B cell (primary cell): ENCODE data around the gene ZNF385A. TPM values are rescaled to one million over a fixed set of nuclear protein-coding genes. Genes with fewer than 3 reads are reported as not detected.

ENCODE experiments used
- ATAC-seq: fragments of 200-7000 bp; cut with Tn5 transposase; one replicate; pipeline ENCODE4 v1.10.0; 2021; ENCODE audit warnings: low read depth, mild to moderate bottlenecking, moderate number of reproducible peaks, moderate library complexity
- CTCF ChIA-PET: fragments of 350-600 bp; sonication (Branson Sonifier 250); formaldehyde crosslinking; loops from one replicate; lab custom pipeline; 2021; ENCODE audit warnings: antibody characterized with exemption, inconsistent platforms; lab: Charles Lee
- POLR2A ChIA-PET: fragments of 350-600 bp; sonication (Branson Sonifier 250); formaldehyde crosslinking; loops from one replicate; lab custom pipeline; 2021; ENCODE audit warnings: antibody characterized with exemption; lab: Charles Lee
- DNase-seq: peaks from one replicate; pipeline ENCODE4 v3.0.0; 2013
- H2AFZ ChIP-seq: 2 replicates; pipeline ENCODE4 v1.6.1; 2012; ENCODE audit warnings: mild to moderate bottlenecking, low read depth, low read length; ENCODE audit not compliant: insufficient read depth, poor library complexity, severe bottlenecking
- H3K27ac ChIP-seq, 2 donors: 1 replicate in 1 of 2; 2 replicates in 1 of 2; pipeline ENCODE4 v1.5.1; 2012 to 2013; ENCODE audit warnings: low read length in 2 of 2, mild to moderate bottlenecking in 2 of 2, moderate library complexity in 1 of 2
- H3K27me3 ChIP-seq, 4 experiments: fragments of 200-600 bp in 1 of 4; sonication (generic) in 1 of 4; replicated peaks in 1 of 4; 1 replicate in 2 of 4; 2 replicates in 2 of 4; pipeline versions ENCODE4 v1.6.1 to v1.7.0; 2013 to 2016; ENCODE audit warnings: low read length in 3 of 4, mild to moderate bottlenecking in 2 of 4, mixed read lengths in 1 of 4, moderate library complexity in 1 of 4; ENCODE audit not compliant: insufficient read depth in 4 of 4, control insufficient read depth in 3 of 4; ENCODE audit errors: control extremely low read depth in 1 of 4
- H3K36me3 ChIP-seq, 2 experiments: replicated peaks in 1 of 2; 1 replicate in 1 of 2; 2 replicates in 1 of 2; pipeline versions ENCODE4 v1.6.1 to v1.7.1; 2013; ENCODE audit warnings: low read length in 1 of 2; ENCODE audit not compliant: insufficient read depth in 2 of 2, control insufficient read depth in 1 of 2; ENCODE audit errors: control extremely low read depth in 1 of 2, extremely low read depth in 1 of 2
- H3K4me1 ChIP-seq, 2 donors: fragments of 200-600 bp in 1 of 2; sonication (generic) in 1 of 2; 1 replicate in 1 of 2; 2 replicates in 1 of 2; pipeline versions ENCODE4 v1.5.1 to v1.6.1; 2013 to 2017; ENCODE audit warnings: low read length in 2 of 2; ENCODE audit not compliant: control insufficient read depth in 2 of 2, insufficient read depth in 2 of 2
- H3K4me2 ChIP-seq: replicated peaks from 2 replicates; pipeline ENCODE3; 2012; ENCODE audit warnings: mild to moderate bottlenecking, low read depth, low read length; ENCODE audit not compliant: poor library complexity, severe bottlenecking
- H3K4me3 ChIP-seq, 5 experiments: fragments of 200-600 bp in 1 of 5; sonication (generic) in 1 of 5; 1 replicate in 3 of 5; 2 replicates in 2 of 5; pipeline versions ENCODE4 v1.5.1 to v1.7.0; 2011 to 2016; ENCODE audit warnings: low read length in 4 of 5, mild to moderate bottlenecking in 4 of 5, low read depth in 2 of 5, control low read depth in 1 of 5, moderate library complexity in 1 of 5; ENCODE audit not compliant: insufficient read depth in 1 of 5; ENCODE audit errors: control extremely low read depth in 1 of 5, extremely low read depth in 1 of 5
- H3K79me2 ChIP-seq: fragments of 200-600 bp; sonication (generic); one replicate; pipeline ENCODE4 v1.6.0; 2016; ENCODE audit warnings: low read length; ENCODE audit not compliant: control insufficient read depth, insufficient read depth
- H3K9ac ChIP-seq: fragments of 200-600 bp; sonication (generic); 2 replicates; pipeline ENCODE4 v1.6.1; 2017; ENCODE audit warnings: mild to moderate bottlenecking, low read length, moderate library complexity
- H3K9me3 ChIP-seq, 3 donors: one replicate each; pipeline versions ENCODE4 v1.6.1 to v1.7.1; 2013; ENCODE audit warnings: low read length in 2 of 3; ENCODE audit not compliant: control insufficient read depth in 2 of 3, insufficient read depth in 1 of 3; ENCODE audit errors: control extremely low read depth in 1 of 3
- H4K20me1 ChIP-seq: 2 replicates; pipeline ENCODE4 v1.6.0; 2012; ENCODE audit warnings: mild to moderate bottlenecking, low read length; ENCODE audit not compliant: insufficient read depth, control insufficient read depth, poor library complexity, severe bottlenecking
- H3K27ac Mint-ChIP-seq: one replicate; pipeline ENCODE4 v1.8.0; 2021; ENCODE audit warnings: mixed read lengths
- H3K27me3 Mint-ChIP-seq: one replicate; pipeline ENCODE4 v1.8.0; 2021; ENCODE audit warnings: mixed read lengths
- H3K4me1 Mint-ChIP-seq: one replicate; pipeline ENCODE4 v1.8.0; 2021; ENCODE audit warnings: mixed read lengths
- H3K4me3 Mint-ChIP-seq: one replicate; pipeline ENCODE4 v1.8.0; 2021; ENCODE audit warnings: mixed read lengths
- H3K9me3 Mint-ChIP-seq: one replicate; pipeline ENCODE4 v1.8.0; 2022; ENCODE audit warnings: mixed read lengths; ENCODE audit not compliant: insufficient read depth
- EZH2 ChIP-seq: IDR thresholded peaks from 2 replicates; pipeline ENCODE4 v1.6.1; 2012; ENCODE audit warnings: borderline replicate concordance, low read depth, mild to moderate bottlenecking, moderate library complexity, low read length; ENCODE audit not compliant: insufficient read depth, poor library complexity, severe bottlenecking
- WGBS: methylation state at CpG from one replicate; pipeline ENCODE4 v1.1.5; 2013; ENCODE audit warnings: missing lambda C conversion rate; ENCODE audit not compliant: insufficient coverage; 5-methylcytosine and 5-hydroxymethylcytosine counted together
- intact Hi-C: fragments of 100-400 bp; cut with micrococcal nuclease; formaldehyde crosslinking; loops from one replicate; pipeline ENCODE4 v1.10.0; 2022
- polyA plus RNA-seq: library from polyadenylated mRNA; depleted of rRNA; stranded (reverse); fragments of >200 nt; gene quantifications from 2 replicates; pipeline ENCODE4 v1.2.3, GENCODE V29; 2012
- total RNA-seq, 2 donors: library from RNA; stranded (reverse); fragments of 120-200 nt in 1 of 2; gene quantifications; 1 replicate in 1 of 2; 2 replicates in 1 of 2; pipeline versions ENCODE4 v1.2.3 to v1.2.4, GENCODE V29; 2013 to 2022
- TF ChIP-seq, protein P1 (sequence below): fragments of 200-600 bp; IDR thresholded peaks from one replicate; pipeline ENCODE4 v1.8.0; 2022; ENCODE audit warnings: antibody characterized with exemption, mild to moderate bottlenecking

The ZNF385A gene
- total and polyA plus RNA-seq, 2 donors (not counting 1 experiment from before 2014, with no cell fraction given): 4.9 to 5.1 TPM

DNA sequence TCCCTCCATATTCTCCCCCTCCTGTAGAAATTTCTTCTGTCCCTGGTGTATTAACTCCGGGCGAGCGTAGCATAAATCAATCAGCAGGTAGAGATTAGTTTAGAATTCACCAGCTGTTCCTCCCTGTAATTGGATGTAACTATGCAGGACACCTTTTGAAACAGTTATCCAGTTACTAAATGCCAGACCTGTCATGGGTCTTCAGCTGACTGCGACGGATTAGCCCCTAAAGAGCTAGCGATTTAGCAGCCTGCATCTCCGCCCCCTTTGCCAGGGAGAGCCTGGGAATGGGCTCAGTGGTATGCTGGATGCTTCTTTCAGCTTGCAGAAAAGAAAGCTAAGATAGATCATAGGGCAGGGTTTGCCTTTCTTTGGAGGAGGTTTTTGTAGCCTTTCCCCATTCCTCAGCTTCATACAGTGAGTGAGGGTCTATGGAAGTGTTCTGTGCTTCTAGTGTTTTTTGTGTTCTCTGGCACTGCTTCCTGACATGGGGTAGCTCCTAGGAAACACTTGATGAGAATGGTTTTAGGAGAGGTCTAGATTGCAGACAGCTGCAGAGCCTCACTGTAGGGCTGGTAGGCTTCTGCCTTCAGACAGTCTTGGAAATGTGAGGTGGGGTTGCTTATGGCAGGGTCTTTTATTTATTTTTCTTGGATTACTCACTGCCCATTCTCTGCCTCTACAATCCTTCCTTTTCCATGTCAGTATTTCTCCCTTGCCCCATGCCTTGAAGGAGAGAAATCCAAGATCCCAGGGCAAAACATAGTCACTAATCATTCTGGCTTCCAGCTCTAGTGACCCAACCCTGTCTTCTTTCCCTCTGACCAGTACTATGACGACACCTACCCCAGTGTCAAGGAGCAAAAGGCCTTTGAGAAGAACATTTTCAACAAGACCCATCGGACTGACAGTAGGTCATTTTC lies 42.9 kb downstream of the ZNF385A start:
- Mint-ChIP-seq H3K27ac (no peak overlapping the region), H3K9me3 (no peaks in the 10 kb centered on the region), H3K4me3 (no peak overlapping the region), H3K4me1 (peaks cover 10% of the 10 kb centered on the region), H3K27me3 (no peaks in the 10 kb centered on the region)
- Histone ChIP-seq H3K4me3 (no peak overlapping the region), H3K4me2 (no peak overlapping the region), H3K4me1 (peaks cover 6 to 8% of the 10 kb centered on the region in 2 donors), H3K9ac (no peak overlapping the region), H3K9me3 (no peaks in the 10 kb centered on the region), H3K36me3 (peaks cover 4 to 52% of the 10 kb centered on the region in 2 experiments), H3K79me2 (peaks cover 16% of the 10 kb centered on the region), H4K20me1 (peaks cover 14% of the 10 kb centered on the region), H3K27me3 (no peaks in the 10 kb centered on the region), H2AFZ (no peak overlapping the region), H3K27ac (no peak overlapping the region)
- POLR2A ChIA-PET: no interaction called here
- DNase-seq (no peak), ATAC-seq (no peak)
- CTCF ChIA-PET: interaction anchor here (0.6 to 1.7 kb wide), 8 partner anchors 11 to 1646 kb away, joined by 3 to 6 read pairs (median 3); partner anchors contain the start of gene COPZ1
- TF ChIP-seq, protein P1, sequence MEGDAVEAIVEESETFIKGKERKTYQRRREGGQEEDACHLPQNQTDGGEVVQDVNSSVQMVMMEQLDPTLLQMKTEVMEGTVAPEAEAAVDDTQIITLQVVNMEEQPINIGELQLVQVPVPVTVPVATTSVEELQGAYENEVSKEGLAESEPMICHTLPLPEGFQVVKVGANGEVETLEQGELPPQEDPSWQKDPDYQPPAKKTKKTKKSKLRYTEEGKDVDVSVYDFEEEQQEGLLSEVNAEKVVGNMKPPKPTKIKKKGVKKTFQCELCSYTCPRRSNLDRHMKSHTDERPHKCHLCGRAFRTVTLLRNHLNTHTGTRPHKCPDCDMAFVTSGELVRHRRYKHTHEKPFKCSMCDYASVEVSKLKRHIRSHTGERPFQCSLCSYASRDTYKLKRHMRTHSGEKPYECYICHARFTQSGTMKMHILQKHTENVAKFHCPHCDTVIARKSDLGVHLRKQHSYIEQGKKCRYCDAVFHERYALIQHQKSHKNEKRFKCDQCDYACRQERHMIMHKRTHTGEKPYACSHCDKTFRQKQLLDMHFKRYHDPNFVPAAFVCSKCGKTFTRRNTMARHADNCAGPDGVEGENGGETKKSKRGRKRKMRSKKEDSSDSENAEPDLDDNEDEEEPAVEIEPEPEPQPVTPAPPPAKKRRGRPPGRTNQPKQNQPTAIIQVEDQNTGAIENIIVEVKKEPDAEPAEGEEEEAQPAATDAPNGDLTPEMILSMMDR: no peak
- no peak for TF ChIP-seq EZH2
- whole genome bisulfite sequencing: 97% methylated on average over 5 of the region's 9 CpGs
- intact Hi-C loops: no loop called here

DNA sequence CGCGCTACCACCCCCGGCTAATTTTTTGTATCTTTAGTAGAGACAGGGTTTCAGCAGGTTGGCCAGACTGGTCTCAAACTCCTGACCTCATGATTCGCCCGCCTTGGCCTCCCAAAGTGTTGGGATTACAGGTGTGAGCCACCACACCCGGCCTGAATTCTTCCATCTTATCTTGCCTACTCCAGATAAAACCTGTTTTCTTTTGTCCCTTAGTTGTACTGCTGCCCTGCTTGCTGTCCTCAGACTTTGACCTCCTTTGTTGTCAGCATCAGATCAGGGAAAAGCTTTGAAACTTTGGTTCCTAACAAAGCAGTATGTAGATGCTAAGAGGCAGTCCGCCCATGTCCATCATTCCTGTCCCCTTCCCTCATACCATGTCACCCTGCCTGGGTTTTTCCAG lies 43.7 kb downstream of the ZNF385A start:
- Mint-ChIP-seq H3K4me1 (peaks cover 12% of the 10 kb centered on the region), H3K4me3 (no peak overlapping the region), H3K27ac (no peak overlapping the region), H3K9me3 (no peaks in the 10 kb centered on the region), H3K27me3 (no peaks in the 10 kb centered on the region)
- ATAC-seq: no peak
- H3K4me2 ChIP-seq: no peak overlapping the region
- no peaks in the 10 kb centered on the region for H3K27me3 ChIP-seq
- H3K4me1 ChIP-seq: peaks cover 6 to 8% of the 10 kb centered on the region in 2 donors
- H3K4me3 ChIP-seq: no peak overlapping the region
- no peak overlapping the region for H3K9ac ChIP-seq
- POLR2A ChIA-PET: no interaction called here
- intact Hi-C loops: no loop called here
- CTCF ChIA-PET: interaction anchor here (0.7 to 1.7 kb wide), 5 partner anchors 16 to 99 kb away, joined by 3 to 6 read pairs (median 5); partner anchors contain the start of gene COPZ1
- no peak for DNase-seq
- peaks cover 17% of the 10 kb centered on the region for H4K20me1 ChIP-seq
- 97% methylated on average over 4 of the region's 7 CpGs for WGBS
- peaks cover 4 to 48% of the 10 kb centered on the region in 2 experiments for H3K36me3 ChIP-seq
- H3K9me3 ChIP-seq: no peaks in the 10 kb centered on the region
- TF ChIP-seq, protein P1: no peak
- TF ChIP-seq EZH2: no peak
- H2AFZ ChIP-seq: no peak overlapping the region
- no peak overlapping the region for H3K27ac ChIP-seq
- H3K79me2 ChIP-seq: peaks cover 24% of the 10 kb centered on the region
